ENCODE results near the gene SP3. TPM values are rescaled to one million over a fixed set of nuclear protein-coding genes. Genes with fewer than 3 reads are reported as not detected.

Gene SP3
- total and polyA plus RNA-seq, 2 of the 8 experiments (the other 6 are each of a cell fraction or from before 2014, with no cell fraction given) = 31.0 to 92.1 TPM

DNA sequence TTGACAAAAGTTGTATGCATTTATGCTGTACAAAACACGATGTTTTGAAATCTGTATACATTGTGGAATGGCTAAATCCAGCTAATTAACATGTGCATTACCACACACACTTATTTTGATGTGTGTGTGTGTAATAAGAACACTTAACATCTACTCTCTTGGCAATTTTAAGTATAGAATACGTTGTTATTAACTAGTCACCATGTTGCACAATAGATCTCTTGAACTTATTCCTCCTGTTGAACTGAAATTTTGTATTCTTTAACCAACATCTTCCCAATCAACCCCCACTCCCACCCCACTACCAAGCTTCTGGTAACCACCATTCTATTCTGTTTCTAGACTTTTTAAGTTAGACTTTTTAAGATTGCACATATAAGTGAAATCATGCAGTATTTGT, 16.3 kb upstream of the SP3 start (continued):
- no peak for TF ChIP-seq EGR1 (IDR thresholded peaks at IDR 0.05; ENCODE audit: borderline replicate concordance, low read depth, low read length)

Data from H1 (cell line).